ENCODE measurements around the gene APLP1.

- TF ChIP-seq CTCF (IDR thresholded peaks at IDR 0.05) (no peak), E2F6 (IDR thresholded peaks at IDR 0.05; ENCODE audit: borderline replicate concordance, low read depth) (no peak), ESRRA (IDR thresholded peaks at IDR 0.05; ENCODE audit: borderline replicate concordance, low read length) (no peak), CHD4 (IDR thresholded peaks at IDR 0.05; ENCODE audit: borderline replicate concordance) (no peak), REST (IDR thresholded peaks at IDR 0.05) (no peak), NFE2L2 (conservative IDR thresholded peaks at IDR 0.05; ENCODE audit: low read length) (no peak), JUNB (IDR thresholded peaks at IDR 0.05) (no peak), ELK1 (IDR thresholded peaks at IDR 0.05; ENCODE audit: low read depth, low read length) (no peak), CBX2 (IDR thresholded peaks at IDR 0.05; ENCODE audit: borderline replicate concordance, low read depth) (no peak), POLR2AphosphoS2 (conservative IDR thresholded peaks at IDR 0.05; ENCODE audit: low read length) (no peak)
These were observed 29.5 kb downstream of the APLP1 start for GRCh38 chr19:35897706-35898451.
